DND-41 (cell line): ENCODE measurements around the gene GALNT18.

ENCODE experiments used
- EZH2 ChIP-seq: IDR thresholded peaks from 3 replicates; pipeline ENCODE4 v1.6.1; 2012; ENCODE audit warnings: borderline replicate concordance, low read depth, mild to moderate bottlenecking, moderate library complexity, low read length, inconsistent platforms; ENCODE audit not compliant: severe bottlenecking
- TF ChIP-seq, protein P1 (sequence below): IDR thresholded peaks from 2 replicates; pipeline ENCODE4 v1.5.1; 2012; ENCODE audit warnings: borderline replicate concordance, low read length, moderate library complexity, mild to moderate bottlenecking; ENCODE audit not compliant: poor library complexity, severe bottlenecking; ENCODE audit errors: extremely low read depth

DNA sequence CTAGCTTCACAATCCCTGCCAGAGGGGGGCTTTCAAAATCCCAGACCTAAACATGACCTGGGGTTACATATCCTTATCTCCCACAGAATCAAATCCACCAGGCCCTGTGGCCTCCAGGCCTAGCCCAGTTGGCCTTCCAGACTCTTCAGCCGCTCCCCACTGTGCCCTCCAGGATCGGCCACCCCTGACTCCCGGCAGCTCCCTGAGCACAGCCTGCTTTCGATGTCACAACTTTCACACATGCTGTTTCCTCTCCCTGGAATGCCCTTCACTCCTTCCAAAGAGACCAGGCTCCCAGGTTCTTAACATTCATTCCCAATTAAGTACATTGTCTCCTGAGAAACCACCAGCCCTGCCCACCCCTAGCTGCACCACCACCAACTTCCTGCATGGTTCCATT is 331.5 kb downstream of the GALNT18 start:
- TF ChIP-seq, protein P1, sequence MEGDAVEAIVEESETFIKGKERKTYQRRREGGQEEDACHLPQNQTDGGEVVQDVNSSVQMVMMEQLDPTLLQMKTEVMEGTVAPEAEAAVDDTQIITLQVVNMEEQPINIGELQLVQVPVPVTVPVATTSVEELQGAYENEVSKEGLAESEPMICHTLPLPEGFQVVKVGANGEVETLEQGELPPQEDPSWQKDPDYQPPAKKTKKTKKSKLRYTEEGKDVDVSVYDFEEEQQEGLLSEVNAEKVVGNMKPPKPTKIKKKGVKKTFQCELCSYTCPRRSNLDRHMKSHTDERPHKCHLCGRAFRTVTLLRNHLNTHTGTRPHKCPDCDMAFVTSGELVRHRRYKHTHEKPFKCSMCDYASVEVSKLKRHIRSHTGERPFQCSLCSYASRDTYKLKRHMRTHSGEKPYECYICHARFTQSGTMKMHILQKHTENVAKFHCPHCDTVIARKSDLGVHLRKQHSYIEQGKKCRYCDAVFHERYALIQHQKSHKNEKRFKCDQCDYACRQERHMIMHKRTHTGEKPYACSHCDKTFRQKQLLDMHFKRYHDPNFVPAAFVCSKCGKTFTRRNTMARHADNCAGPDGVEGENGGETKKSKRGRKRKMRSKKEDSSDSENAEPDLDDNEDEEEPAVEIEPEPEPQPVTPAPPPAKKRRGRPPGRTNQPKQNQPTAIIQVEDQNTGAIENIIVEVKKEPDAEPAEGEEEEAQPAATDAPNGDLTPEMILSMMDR = no peak
- TF ChIP-seq EZH2 = no peak
